ENCODE results near the gene F7. TPM values are rescaled to one million over a fixed set of nuclear protein-coding genes. Genes with fewer than 3 reads are reported as not detected.
"Not testable (repeated sequence)": the region's sequence is repeated elsewhere in the genome, so short reads cannot be mapped to it uniquely, and the experiment has no call there.

Gene F7
- total and polyA plus RNA-seq, 5 experiments from 2014 or later: 0.14 to 0.36 (median 0.16) TPM; not detected in 2

DNA sequence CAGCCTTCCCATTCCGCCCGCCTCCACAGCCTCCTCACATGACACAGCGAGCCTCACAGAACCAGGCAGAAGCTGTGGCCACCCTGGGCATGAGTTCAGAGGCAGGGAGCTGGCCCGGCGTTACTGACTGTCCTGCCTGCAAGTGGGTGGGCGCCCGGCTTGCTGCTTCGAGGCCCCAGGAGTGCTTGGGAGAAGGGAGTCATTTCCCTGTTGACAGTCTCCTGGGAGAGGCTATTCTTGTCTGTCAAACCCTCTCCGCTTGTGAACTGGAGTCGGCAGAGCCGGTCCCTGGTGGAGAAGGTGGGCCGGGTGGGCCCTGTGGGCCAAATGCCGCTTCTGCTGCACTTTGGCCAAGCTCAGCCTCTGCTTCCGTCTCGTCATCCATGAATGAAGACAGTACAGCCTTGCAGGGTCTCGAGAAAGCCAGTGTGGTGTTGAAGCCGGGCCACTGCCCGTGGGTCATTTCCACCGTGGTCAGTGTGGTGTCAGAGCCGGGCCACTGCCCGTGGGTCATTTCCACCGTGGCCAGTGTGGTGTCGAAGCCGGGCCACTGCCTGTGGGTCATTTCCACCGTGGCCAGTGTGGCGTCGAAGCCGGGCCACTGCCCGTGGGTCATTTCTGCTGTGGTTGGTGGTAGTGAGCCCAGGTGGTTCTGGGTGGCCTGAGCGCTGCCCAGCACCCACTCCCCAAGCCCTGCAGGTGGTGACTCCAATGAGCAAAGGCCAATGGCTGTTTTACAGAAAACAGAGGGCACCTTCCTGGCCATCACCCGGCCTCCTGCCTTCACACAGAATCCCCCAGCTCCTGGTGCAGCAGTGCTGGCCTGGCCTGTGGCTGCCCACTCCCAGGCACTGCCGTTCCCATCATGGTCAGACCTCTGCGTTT lies 13.5 kb upstream of the F7 start:
- H3K9me3 Mint-ChIP-seq: no peaks in the 10 kb centered on the region
- no peak for ATAC-seq
- H3K27ac Mint-ChIP-seq: peak overlapping the region in 1 of 10 donors; percentile 7
- peaks cover 0 to 20% (median 4%) of the 10 kb centered on the region in 3 donors for H3K36me3 Mint-ChIP-seq
- DNase-seq: peak in 1 of 10 donors; percentile 55
- H3K4me1 Mint-ChIP-seq: peaks cover 0 to 2% (median under 1%) of the 10 kb centered on the region in 4 donors
- H3K27me3 Mint-ChIP-seq: no peaks in the 10 kb centered on the region
- H3K4me3 Mint-ChIP-seq: no peak overlapping the region
- POLR2A ChIA-PET: no interaction called here

- Mint-ChIP-seq H3K9me3 (no peaks in the 10 kb centered on the region), H3K27me3 (no peaks in the 10 kb centered on the region), H3K27ac (no peak overlapping the region), H3K4me1 (peaks cover 0 to 2% (median under 1%) of the 10 kb centered on the region in 4 donors), H3K4me3 (no peak overlapping the region), H3K36me3 (peaks cover 0 to 16% (median 2%) of the 10 kb centered on the region in 3 donors)
- ATAC-seq (no peak), DNase-seq (peak in 1 of 10 donors; percentile 10)
- POLR2A ChIA-PET: no interaction called here
Measured at GRCh38 chr13:113092776-113093579, 12.6 kb upstream of the F7 start.

- peaks cover 0 to 11% (median 3%) of the 10 kb centered on the region in 3 donors for H3K36me3 Mint-ChIP-seq
- no peaks in the 10 kb centered on the region for H3K27me3 Mint-ChIP-seq
- peaks cover 0 to 1% (median 0%) of the 10 kb centered on the region in 4 donors for H3K4me1 Mint-ChIP-seq
- peak overlapping the region in 1 of 10 donors; percentile 46 for H3K27ac Mint-ChIP-seq
- DNase-seq (peak in 1 of 10 donors; percentile 50), ATAC-seq (no peak)
- no peaks in the 10 kb centered on the region for H3K9me3 Mint-ChIP-seq
- POLR2A ChIA-PET: no interaction called here
- H3K4me3 Mint-ChIP-seq: no peak overlapping the region
Measured at GRCh38 chr13:113093580-113094409, 11.8 kb upstream of the F7 start.

DNA sequence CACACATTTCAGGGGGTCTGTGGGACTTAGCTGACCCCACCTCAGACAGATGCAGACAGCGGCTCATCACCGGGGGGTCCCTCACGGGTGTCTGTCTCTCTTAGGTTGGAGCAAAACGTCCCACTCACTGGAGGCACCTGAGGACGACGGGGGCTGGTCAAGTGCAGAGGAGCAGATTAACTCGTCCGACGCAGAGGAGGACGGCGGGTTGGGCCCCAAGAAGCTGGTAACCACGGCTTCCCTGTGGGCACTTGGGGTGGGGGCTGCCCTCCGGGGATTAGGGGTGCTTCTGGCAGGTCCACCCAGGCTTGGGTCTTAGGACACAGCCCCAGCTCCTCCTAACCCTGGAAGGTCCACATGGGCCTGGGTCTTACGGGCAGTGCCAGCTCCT lies 11.2 kb upstream of the F7 start:
- DNase-seq (no peak), ATAC-seq (no peak)
- Mint-ChIP-seq H3K4me1 (peaks cover 0 to 1% (median 0%) of the 10 kb centered on the region in 4 donors), H3K27me3 (no peaks in the 10 kb centered on the region), H3K9me3 (no peaks in the 10 kb centered on the region), H3K36me3 (peaks cover 0 to 10% (median 2%) of the 10 kb centered on the region in 3 donors), H3K27ac (no peak overlapping the region), H3K4me3 (no peak overlapping the region)
- POLR2A ChIA-PET: no interaction called here

- peaks cover 0 to 3% (median 2%) of the 10 kb centered on the region in 3 donors for H3K36me3 Mint-ChIP-seq
- H3K27me3 Mint-ChIP-seq: no peaks in the 10 kb centered on the region
- no peak for DNase-seq
- no peak for ATAC-seq
- no peak overlapping the region for H3K27ac Mint-ChIP-seq
- POLR2A ChIA-PET: no interaction called here
- H3K9me3 Mint-ChIP-seq: no peaks in the 10 kb centered on the region
- H3K4me1 Mint-ChIP-seq: peaks cover 0 to 1% (median 0%) of the 10 kb centered on the region in 4 donors
- H3K4me3 Mint-ChIP-seq: no peak overlapping the region
Measured at GRCh38 chr13:113095146-113096051, 10.2 kb upstream of the F7 start.

- H3K36me3 Mint-ChIP-seq: peaks cover 0 to 3% (median 2%) of the 10 kb centered on the region in 3 donors
- no peaks in the 10 kb centered on the region for H3K9me3 Mint-ChIP-seq
- no peak overlapping the region for H3K4me3 Mint-ChIP-seq
- ATAC-seq: no peak
- no peak for DNase-seq
- POLR2A ChIA-PET: no interaction called here
- peaks cover 0 to 1% (median 0%) of the 10 kb centered on the region in 4 donors for H3K4me1 Mint-ChIP-seq
- H3K27ac Mint-ChIP-seq: no peak overlapping the region
- no peaks in the 10 kb centered on the region for H3K27me3 Mint-ChIP-seq
Measured at GRCh38 chr13:113096052-113096744, 9.4 kb upstream of the F7 start.

- Mint-ChIP-seq H3K4me3 (no peak overlapping the region), H3K36me3 (peaks cover 0 to 2% (median 0%) of the 10 kb centered on the region in 3 donors)
- POLR2A ChIA-PET: no interaction called here
Measured at GRCh38 chr13:113096745-113097305, 8.8 kb upstream of the F7 start.

DNA sequence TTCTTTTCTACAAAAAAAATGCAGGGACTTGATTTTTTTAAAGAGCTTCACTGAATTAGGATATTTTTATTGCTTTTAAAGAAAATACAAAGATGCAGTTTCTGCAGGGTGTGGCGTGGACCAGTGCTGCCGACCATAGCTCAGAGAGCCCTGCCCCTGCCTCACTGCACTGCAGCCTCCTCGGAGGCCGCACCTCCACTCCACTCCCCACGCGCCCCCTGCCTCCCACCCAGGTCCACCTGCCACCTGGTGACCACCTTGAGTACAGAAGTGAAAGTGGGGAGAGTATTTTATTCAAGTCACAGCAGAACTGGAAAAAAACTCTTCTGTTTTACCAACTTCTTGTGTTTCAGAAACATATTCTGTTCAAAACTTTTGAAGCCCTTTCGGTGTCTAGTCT lies 7.9 kb upstream of the F7 start:
- ATAC-seq: no peak
- no peak overlapping the region for H3K27ac Mint-ChIP-seq
- no peak overlapping the region for H3K4me3 Mint-ChIP-seq
- POLR2A ChIA-PET: no interaction called here
- H3K36me3 Mint-ChIP-seq: peaks cover 0 to 2% (median 0%) of the 10 kb centered on the region in 3 donors
- no peaks in the 10 kb centered on the region for H3K27me3 Mint-ChIP-seq
- H3K4me1 Mint-ChIP-seq: peaks cover 0 to 1% (median under 1%) of the 10 kb centered on the region in 4 donors
- no peaks in the 10 kb centered on the region for H3K9me3 Mint-ChIP-seq
- DNase-seq: no peak

More at GRCh38 chr13:113096745-113097305, 8.8 kb upstream of the F7 start:
- no peaks in the 10 kb centered on the region for H3K9me3 Mint-ChIP-seq
- H3K27ac Mint-ChIP-seq: no peak overlapping the region
- DNase-seq: no peak
- no peaks in the 10 kb centered on the region for H3K27me3 Mint-ChIP-seq
- peaks cover 0 to 1% (median 0%) of the 10 kb centered on the region in 4 donors for H3K4me1 Mint-ChIP-seq
- no peak for ATAC-seq

DNA sequence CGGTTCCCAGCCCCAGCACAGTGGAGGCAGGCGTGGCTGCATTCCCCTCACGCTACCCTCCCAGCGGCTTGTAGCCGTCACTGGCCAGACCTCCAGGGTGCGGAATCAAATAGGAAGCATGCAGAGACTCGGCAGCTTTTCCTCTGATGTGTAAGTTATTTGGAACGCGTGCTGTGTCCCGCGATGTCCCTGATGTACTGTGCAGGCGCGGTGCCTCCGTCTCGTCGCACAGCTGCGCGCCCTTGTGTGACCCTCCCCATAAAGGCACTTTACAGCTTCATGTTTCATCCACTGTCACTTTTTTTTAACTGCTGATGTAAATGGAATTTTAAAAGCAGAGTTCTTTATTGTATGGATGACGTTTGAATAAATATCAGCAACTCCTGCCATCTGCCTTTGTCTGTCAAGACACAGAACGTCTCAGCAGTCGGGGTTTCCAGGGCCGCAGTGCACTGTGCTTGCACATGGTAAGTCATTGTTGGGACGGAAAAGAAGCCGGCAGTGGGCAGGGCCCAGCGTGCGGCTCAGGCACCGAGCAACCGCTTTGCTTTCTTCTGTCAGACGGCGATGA lies 7.3 kb upstream of the F7 start:
- no peak for DNase-seq
- no peaks in the 10 kb centered on the region for H3K9me3 Mint-ChIP-seq
- H3K4me1 Mint-ChIP-seq: peaks cover 0 to 3% (median under 1%) of the 10 kb centered on the region in 4 donors
- H3K27ac Mint-ChIP-seq: peak overlapping the region in 1 of 10 donors; percentile 3
- H3K4me3 Mint-ChIP-seq: peak overlapping the region in 1 of 10 donors; percentile 20
- no peak for ATAC-seq
- H3K27me3 Mint-ChIP-seq: no peaks in the 10 kb centered on the region
- POLR2A ChIA-PET: no interaction called here
- H3K36me3 Mint-ChIP-seq: peaks cover 0 to 2% (median 0%) of the 10 kb centered on the region in 3 donors

GRCh38 chr13:113099142-113099541 lies 6.4 kb upstream of the F7 start:
- H3K27ac Mint-ChIP-seq: peak overlapping the region in 1 of 10 donors; percentile 85
- peaks cover 0 to 2% (median 0%) of the 10 kb centered on the region in 3 donors for H3K36me3 Mint-ChIP-seq
- ATAC-seq (no peak), DNase-seq (no peak)
- H3K4me3 Mint-ChIP-seq: no peak overlapping the region
- H3K27me3 Mint-ChIP-seq: no peaks in the 10 kb centered on the region
- POLR2A ChIA-PET: no interaction called here
- H3K4me1 Mint-ChIP-seq: peaks cover 0 to 3% (median under 1%) of the 10 kb centered on the region in 4 donors
- H3K9me3 Mint-ChIP-seq: no peaks in the 10 kb centered on the region

DNA sequence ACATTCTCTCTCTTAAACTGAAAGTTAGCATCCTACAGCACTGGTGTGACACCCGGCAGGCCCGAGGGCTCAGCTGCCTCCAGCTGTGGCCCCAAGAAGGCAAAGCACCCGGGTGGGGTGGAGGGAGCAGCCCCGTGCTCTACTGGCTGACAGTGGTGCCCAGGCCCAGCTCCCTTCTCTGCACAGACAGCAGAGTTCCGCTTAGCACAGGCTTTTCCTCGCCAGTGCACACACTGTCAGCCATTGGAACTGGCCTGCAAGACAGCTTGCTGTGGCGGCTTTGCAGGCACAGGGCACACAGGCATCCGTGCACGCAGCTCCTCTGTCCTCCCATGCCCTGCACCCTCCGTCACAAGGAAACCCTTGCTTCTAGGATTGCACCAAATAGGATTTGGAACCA lies 3.3 kb upstream of the F7 start:
- ATAC-seq, H3K27me3 Mint-ChIP-seq, H3K4me1 Mint-ChIP-seq, H3K4me3 Mint-ChIP-seq, H3K27ac Mint-ChIP-seq, POLR2A ChIA-PET, H3K9me3 Mint-ChIP-seq, H3K36me3 Mint-ChIP-seq, DNase-seq: not testable (repeated sequence)

All from naive thymus-derived CD8-positive, alpha-beta T cell (primary cell).